Transverse colon (tissue), 4 donors: ENCODE measurements around the gene SF3A2. TPM values are rescaled to one million over a fixed set of nuclear protein-coding genes. Genes with fewer than 3 reads are reported as not detected.

Experiments
- DNase-seq: peaks from one replicate; pipeline ENCODE4 v3.0.0-alpha.2; 2019
- H3K27ac ChIP-seq, 4 donors: fragments of 200-600 bp; sonication (generic); 2 replicates each; pipeline ENCODE4 v1.5.1; 2016 to 2018; ENCODE audit warnings: inconsistent platforms in 4 of 4
- H3K27me3 ChIP-seq: fragments of 200-600 bp; sonication (generic); 2 replicates; pipeline ENCODE4 v1.5.1; 2017; ENCODE audit warnings: inconsistent platforms
- H3K36me3 ChIP-seq, 4 donors: fragments of 200-600 bp; sonication (generic); 2 replicates each; pipeline ENCODE4 v1.5.1; 2017 to 2019; ENCODE audit warnings: inconsistent platforms in 4 of 4
- H3K4me1 ChIP-seq, 4 donors: fragments of 200-600 bp; sonication (generic); 2 replicates each; pipeline ENCODE4 v1.5.1; 2017 to 2020; ENCODE audit warnings: inconsistent platforms in 4 of 4
- H3K4me3 ChIP-seq, 4 donors: fragments of 200-600 bp; sonication (generic); 1 replicate in 1 of 4; 2 replicates in 3 of 4; pipeline versions ENCODE4 v1.5.1 to v1.6.1; 2017 to 2019; ENCODE audit warnings: inconsistent platforms in 4 of 4
- H3K9me3 ChIP-seq, 2 donors: fragments of 200-600 bp; sonication (generic); 2 replicates each; pipeline ENCODE4 v1.5.1; 2017 to 2019; ENCODE audit warnings: inconsistent platforms in 2 of 2
- CTCF ChIP-seq, 5 experiments: fragments of 200-600 bp in 3 of 5; fragments of 450-650 bp in 2 of 5; sonication (generic) in 3 of 5; IDR thresholded peaks; 1 replicate in 2 of 5; 2 replicates in 3 of 5; pipeline ENCODE4 v1.5.1; 2016 to 2017; ENCODE audit warnings: antibody characterized with exemption in 5 of 5, inconsistent platforms in 3 of 5, mild to moderate bottlenecking in 2 of 5, moderate library complexity in 1 of 5
- EP300 ChIP-seq: sonication (generic); formaldehyde crosslinking; IDR thresholded peaks from one replicate; pipeline ENCODE4 v1.6.1; 2017; ENCODE audit warnings: antibody characterized with exemption, low read depth
- POLR2A ChIP-seq: fragments of 450-650 bp; IDR thresholded peaks from one replicate; pipeline ENCODE4 v1.6.1; 2016; ENCODE audit warnings: antibody characterized with exemption, mild to moderate bottlenecking, moderate library complexity
- POLR2AphosphoS5 ChIP-seq, 3 donors: sonication (generic); formaldehyde crosslinking; IDR thresholded peaks; one replicate each; pipeline ENCODE4 v1.6.1; 2016; ENCODE audit warnings: antibody characterized with exemption in 3 of 3
- WGBS, 2 donors: methylation state at CpG; one replicate each; pipeline ENCODE4 v1.1.5; 2018; ENCODE audit warnings: low coverage in 1 of 2; 5-methylcytosine and 5-hydroxymethylcytosine counted together
- in situ Hi-C, 4 donors: fragments of 200-750 bp; cut with MboI; loops; one replicate each; pipeline versions ENCODE4 v1.15.0 to v1.15.1; 2017; ENCODE audit warnings: low sequenced_read_pairs in 3 of 4, low pct_ligation_motif_present in 1 of 4, low pct_unique_long_range_greater_than_20kb in 1 of 4
- intact Hi-C: fragments of 100-400 bp; cut with DNase I; formaldehyde crosslinking; loops from one replicate; pipeline ENCODE4 v1.15.1; 2023; ENCODE audit warnings: low total_unique reads
- total RNA-seq, 4 donors: library from RNA; depleted of rRNA; stranded (reverse); fragments of >200 nt; gene quantifications; one replicate each; pipeline ENCODE4 v1.1.0, GENCODE V29; 2016

Gene SF3A2
- total RNA-seq, 4 donors from 2014 or later = 35.8 to 54.6 (median 41.6) TPM

- peaks cover 38 to 69% (median 54%) of the 10 kb centered on the region in 4 donors for H3K4me1 ChIP-seq
These were observed 39.2 kb downstream of the SF3A2 start for GRCh38 chr19:2275588-2276428.

GRCh38 chr19:2276429-2276986 lies 39.9 kb downstream of the SF3A2 start:
- peak overlapping the region; percentile 53 to 69 (median 62) for H3K27ac ChIP-seq

More at GRCh38 chr19:2275588-2276428, 39.2 kb downstream of the SF3A2 start:
- TF ChIP-seq POLR2AphosphoS5 (IDR thresholded peaks at IDR 0.05) (peak in 1 of 3 donors; percentile 34), POLR2A (no peak), CTCF (IDR thresholded peaks at IDR 0.05) (peak in 1 of 5 experiments; percentile 44), EP300 (no peak)
- Histone ChIP-seq H3K4me3 (peak overlapping the region in 1 of 4 donors; percentile 25), H3K9me3 (no peaks in the 10 kb centered on the region), H3K27me3 (peaks cover 3% of the 10 kb centered on the region), H3K27ac (peak overlapping the region; percentile 53 to 69 (median 62)), H3K36me3 (peaks cover 0 to 12% (median 5%) of the 10 kb centered on the region in 4 donors)
- in situ Hi-C loops = loop anchor here in 2 of 4 donors (25.0 kb wide), 1 partner anchor 111 kb away; no protein-coding TSS in a partner anchor
- 60% methylated on average over 44 of the region's 74 CpGs; no CpG with 5 or more reads in 1 of the 2 donors for WGBS, 2 donors
- intact Hi-C loops = no loop called here
- peak; percentile 59 for DNase-seq

GRCh38 chr19:2277138-2277537 lies 40.5 kb downstream of the SF3A2 start:
- H3K4me1 ChIP-seq = peaks cover 29 to 63% (median 47%) of the 10 kb centered on the region in 4 donors
- peaks cover 0 to 11% (median 5%) of the 10 kb centered on the region in 4 donors for H3K36me3 ChIP-seq
- TF ChIP-seq CTCF (IDR thresholded peaks at IDR 0.05) = no peak
- no peak for TF ChIP-seq POLR2A
- no peak for TF ChIP-seq EP300
- TF ChIP-seq POLR2AphosphoS5 (IDR thresholded peaks at IDR 0.05) = no peak
- intact Hi-C loops = no loop called here
- H3K4me3 ChIP-seq = no peak overlapping the region
- no peak for DNase-seq
- WGBS, 2 donors = 71 to 87% methylated on average over 6 to 9 of the region's 9 CpGs
- in situ Hi-C loops = loop anchor here in 2 of 4 donors (25.0 kb wide), 1 partner anchor 110 kb away; no protein-coding TSS in a partner anchor
- no peak overlapping the region for H3K27ac ChIP-seq
- H3K27me3 ChIP-seq = peaks cover 11% of the 10 kb centered on the region
- H3K9me3 ChIP-seq = no peaks in the 10 kb centered on the region

More at GRCh38 chr19:2276429-2276986, 39.9 kb downstream of the SF3A2 start:
- TF ChIP-seq POLR2A = no peak
- no peak for TF ChIP-seq EP300
- peak in 1 of 5 experiments; percentile 1 for TF ChIP-seq CTCF (IDR thresholded peaks at IDR 0.05)
- no peak for TF ChIP-seq POLR2AphosphoS5 (IDR thresholded peaks at IDR 0.05)
- DNase-seq = no peak
- in situ Hi-C loops (loop anchor here in 2 of 4 donors (25.0 kb wide), 1 partner anchor 111 kb away; no protein-coding TSS in a partner anchor), intact Hi-C loops (no loop called here)
- Histone ChIP-seq H3K4me3 (no peak overlapping the region), H3K4me1 (peaks cover 36 to 63% (median 48%) of the 10 kb centered on the region in 4 donors), H3K27me3 (peaks cover 5% of the 10 kb centered on the region), H3K36me3 (peaks cover 0 to 12% (median 5%) of the 10 kb centered on the region in 4 donors), H3K9me3 (no peaks in the 10 kb centered on the region)
- 83% methylated on average over 28 of the region's 28 CpGs; no CpG with 5 or more reads in 1 of the 2 donors for WGBS, 2 donors
